Measurements from ENCODE around the gene NSUN6.
A peak's percentile ranks its signal among the peaks of the same experiment; 100 is the strongest.

The NSUN6 gene, protein sequence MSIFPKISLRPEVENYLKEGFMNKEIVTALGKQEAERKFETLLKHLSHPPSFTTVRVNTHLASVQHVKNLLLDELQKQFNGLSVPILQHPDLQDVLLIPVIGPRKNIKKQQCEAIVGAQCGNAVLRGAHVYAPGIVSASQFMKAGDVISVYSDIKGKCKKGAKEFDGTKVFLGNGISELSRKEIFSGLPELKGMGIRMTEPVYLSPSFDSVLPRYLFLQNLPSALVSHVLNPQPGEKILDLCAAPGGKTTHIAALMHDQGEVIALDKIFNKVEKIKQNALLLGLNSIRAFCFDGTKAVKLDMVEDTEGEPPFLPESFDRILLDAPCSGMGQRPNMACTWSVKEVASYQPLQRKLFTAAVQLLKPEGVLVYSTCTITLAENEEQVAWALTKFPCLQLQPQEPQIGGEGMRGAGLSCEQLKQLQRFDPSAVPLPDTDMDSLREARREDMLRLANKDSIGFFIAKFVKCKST

DNA sequence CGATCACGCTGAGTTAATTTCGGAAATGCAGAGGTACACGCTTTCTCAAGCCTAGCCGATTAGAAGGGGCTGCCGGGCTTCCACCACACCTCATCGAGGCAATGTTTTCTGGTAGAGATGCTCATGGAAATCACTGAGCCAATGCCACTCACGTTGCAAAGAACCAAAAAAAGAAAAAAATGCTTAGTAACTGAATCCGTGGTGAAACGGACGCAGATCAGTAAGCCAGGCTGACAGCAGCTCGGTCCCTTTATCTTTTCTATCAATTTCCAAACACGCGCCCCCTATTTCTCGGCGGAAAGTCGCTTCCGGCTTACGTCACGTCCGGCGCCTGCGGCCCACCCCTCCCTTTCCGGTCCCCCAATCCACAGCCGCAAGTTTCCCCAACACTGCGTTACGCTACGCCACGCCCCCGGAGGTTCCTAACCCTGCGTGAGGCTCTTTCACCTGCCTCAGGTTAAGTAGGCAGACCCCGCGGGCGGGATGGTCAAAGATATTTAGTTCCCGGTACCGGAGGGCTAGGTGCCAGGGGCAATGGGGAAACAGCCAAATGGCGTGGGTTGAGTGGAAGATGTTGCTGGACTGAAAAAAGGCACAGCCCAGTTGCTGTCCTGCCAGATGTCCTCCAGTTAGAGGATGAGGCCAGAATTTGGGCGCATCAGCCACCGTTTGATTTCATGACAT, at the start of gene NSUN6:
TSS of gene NSUN6 (minus strand) at position 264 of the 684 bp plus-strand sequence. CDS start 384 bp downstream, outside the sequence.
- peak; percentile 88 to 90 for DNase-seq (ENCODE audit: low read depth in 2 of 2)

DNA sequence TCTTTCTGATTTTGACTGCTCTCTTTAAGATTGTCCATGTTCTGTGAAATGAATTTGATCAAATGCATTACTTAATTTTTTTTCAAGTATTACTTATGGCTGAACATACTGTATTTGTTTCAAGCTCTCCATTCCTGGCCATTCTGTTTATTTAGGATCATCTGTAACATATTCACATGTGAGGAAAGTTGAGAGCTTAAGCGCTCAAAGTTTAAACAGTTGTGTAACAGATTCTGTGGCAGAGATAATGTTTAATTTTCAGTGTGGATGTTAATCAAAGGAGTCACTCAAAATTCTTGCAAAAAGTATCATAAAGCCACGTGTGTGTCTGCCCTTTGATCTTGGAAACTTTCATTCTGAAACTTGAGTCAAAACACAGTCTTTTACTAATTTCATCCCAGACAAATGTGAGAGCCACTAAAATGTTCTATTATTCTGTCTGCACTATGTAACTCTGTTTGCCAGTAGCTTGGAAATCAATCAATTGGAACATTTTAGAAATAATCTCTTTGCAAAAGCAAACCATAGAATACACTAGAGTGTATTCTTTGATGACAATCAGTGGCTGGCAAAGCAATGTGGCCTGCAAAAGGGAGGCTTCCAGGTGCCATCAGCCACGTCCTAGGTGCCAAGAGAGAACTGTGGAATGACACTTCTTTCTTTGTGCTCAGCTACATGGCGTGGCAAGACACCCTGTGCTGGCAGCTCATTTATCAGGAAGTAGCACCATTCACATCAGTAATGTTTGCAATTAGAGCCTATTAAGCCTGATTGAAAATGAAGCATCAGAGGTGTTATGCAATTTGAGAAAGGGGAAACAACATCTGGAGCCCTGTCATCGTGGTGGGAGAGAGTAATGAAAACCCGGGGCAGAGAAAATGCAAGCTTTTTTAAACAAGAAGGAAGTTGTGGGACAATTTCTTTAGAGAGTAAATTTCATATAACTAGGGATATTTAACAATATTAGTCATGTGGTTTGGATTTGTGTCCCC, 48.8 kb upstream of the NSUN6 start:
- no peak for DNase-seq (ENCODE audit: low read depth in 2 of 2)

DNA sequence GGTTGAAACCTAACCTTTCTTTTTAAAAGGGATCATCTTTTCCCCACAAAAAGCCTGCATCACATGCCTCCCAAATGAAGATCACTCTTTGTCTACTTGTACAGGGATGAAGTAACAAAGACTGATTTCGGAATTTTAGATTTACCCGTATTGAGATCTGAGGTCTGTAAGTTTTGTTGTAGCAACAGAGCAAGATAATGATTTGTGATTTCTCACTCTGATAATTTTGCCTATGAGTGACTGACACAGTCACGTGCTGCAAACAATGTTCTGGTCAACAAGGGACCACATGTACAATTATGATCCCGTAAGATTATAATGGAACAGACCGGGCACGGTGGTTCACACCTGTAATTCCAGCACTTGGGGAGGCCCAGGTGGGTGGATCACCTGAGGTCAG, 39.2 kb upstream of the NSUN6 start:
- DNase-seq (ENCODE audit: low read depth in 2 of 2), result no peak

DNA sequence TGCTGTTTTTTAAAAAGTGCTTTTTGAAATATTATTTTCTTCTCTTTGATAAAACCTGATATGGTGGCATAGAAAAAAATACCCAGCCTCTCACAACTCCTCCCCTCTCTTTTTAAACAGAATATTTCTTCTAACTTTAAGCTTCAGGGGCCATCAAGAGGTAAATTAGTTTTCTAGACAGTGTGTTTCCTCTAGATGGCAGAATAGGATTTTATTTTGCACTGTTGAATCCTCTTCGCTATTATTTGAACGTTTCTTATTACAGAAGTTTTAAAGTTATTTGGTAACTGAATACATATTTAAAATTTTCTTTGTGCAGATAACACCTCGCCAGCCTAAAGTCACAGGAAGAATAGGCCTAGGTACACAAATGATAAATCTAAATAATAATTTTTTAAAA, 38.1 kb upstream of the NSUN6 start:
- DNase-seq (ENCODE audit: low read depth in 2 of 2), result no peak

DNA sequence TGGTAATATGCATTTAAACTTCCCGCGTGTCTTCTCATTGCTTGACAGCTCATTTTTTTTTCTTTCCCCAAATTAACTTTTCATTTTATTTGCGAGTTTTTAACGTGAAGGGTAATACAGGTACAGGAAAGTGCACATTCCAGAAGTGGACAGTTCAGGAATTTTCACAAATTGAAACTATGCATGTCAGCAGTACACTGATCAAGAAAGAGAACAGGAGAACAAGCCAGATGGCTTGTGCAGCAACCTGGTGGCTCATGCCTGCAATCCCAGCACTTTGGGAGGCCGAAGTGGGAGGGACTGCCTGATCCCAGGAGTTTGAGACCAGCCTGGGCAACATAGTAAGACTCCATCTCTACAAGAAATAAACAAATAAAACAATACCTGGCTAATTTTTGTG, 36.3 kb upstream of the NSUN6 start:
- no peak for DNase-seq (ENCODE audit: low read depth in 2 of 2)

DNA sequence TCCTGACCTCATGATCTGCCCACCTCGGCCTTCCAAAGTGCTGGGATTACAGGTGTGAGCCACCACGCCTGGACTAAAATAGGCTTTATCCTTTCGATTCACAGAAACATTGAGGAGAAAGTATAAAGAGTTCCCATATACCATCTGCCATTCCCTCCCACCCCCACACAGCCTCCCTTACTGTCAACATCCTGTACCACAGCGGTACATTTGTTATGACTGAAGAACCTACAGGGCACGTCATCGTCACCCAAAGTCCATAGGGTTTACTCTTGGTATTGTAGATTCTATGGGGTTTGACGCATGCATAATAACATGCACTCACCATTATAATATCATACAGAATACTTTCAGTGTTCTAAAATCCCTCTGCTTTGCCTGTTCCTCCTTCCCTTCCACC, 35.8 kb upstream of the NSUN6 start:
- DNase-seq (ENCODE audit: low read depth in 2 of 2), result no peak

DNA sequence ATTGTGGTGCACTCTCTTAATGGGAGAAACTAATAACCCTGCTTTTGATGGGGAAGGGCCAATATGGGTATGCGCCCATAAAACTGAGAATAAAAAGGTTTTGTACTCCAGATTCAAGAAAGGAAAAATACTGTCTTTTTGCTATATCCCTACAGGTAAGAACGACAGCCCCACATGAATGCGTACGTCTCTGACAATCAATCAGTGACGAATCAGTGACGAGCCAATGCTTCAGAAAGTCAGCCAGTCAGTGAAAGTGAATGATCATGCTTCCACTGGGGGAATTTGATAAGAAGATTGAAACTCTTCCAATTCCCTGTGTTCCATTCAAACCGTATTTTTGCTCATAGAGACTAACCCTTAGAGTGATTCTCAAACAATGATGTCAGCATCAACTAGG, 34.2 kb upstream of the NSUN6 start:
- DNase-seq (ENCODE audit: low read depth in 2 of 2), result no peak

DNA sequence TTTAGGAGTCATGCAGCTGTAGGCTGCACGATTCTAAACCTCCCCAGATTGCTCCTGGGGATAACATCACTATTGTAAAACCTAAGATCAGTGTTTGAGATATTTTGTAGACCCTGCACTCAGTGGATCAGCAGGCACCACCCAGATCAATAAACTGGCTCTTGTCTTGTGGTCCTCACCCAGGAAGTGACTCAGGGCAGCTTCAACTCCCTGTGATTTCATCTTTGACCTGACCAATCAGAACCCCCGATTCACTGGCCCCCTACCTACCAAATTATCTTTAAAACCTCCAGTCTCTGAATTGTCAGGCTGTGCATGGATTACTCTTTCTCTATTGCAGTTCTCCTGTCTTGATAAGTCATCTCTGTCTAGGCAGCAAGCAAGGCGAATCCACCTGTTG, 33.6 kb upstream of the NSUN6 start:
- no peak for DNase-seq (ENCODE audit: low read depth in 2 of 2)

DNA sequence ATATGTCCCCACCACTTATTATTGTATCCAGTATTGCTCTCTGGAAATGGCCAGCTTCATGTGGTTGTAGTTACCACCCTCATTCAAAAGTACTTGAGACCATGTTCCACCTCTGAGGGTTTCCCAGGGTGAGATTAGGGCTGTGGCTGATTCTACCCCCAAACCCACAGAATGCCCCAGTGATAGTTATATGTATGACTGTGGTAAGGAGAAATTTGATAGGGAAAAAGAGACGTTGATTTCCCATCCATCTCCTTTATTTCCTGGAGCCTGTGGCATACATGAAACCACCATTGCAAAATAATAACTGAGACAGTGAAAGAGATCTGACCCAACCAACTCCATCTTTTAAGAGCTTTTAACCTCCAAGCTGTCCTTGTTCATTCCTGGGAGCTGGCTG, 33.0 kb upstream of the NSUN6 start:
- no peak for DNase-seq (ENCODE audit: low read depth in 2 of 2)

DNA sequence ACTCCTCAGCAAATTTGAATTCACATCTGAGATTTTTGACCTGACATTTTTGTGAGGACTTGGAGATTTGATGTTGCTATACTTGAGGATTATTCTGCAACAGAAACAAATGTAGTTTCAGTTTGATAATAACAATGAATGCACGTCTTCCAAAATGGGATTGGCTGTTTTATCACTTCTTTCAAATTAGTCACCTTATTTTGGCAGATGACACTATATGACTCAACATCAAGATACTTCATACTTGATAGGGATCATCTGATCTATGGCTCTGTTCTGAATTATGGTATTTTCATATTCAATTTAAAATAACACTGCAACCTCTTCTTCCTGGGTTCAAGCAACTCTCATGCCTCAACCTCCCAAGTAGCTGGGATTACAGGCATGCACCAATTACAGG, 32.0 kb upstream of the NSUN6 start:
- no peak for DNase-seq (ENCODE audit: low read depth in 2 of 2)

DNA sequence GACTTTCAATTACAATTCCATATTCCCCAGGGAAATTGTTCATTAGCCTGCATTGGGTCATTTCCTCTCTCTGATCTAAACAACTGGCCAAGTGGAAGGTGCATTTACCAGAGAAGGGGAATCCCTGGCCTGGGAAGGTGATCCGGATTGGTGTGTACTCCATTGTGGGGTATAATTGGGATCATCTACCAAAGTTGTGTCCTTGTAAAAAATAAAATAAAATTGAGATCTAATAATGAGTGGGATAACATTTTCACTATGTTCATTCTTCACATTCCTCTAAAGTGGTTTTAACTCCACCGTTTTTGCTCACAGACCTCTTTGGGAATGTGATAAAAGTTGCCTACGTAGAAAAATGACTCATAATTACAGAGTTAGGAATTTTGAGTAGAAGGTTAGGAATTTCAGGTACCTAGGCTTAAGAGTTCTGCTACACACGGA, 30.6 kb upstream of the NSUN6 start:
- no peak for DNase-seq (ENCODE audit: low read depth in 2 of 2)

DNA sequence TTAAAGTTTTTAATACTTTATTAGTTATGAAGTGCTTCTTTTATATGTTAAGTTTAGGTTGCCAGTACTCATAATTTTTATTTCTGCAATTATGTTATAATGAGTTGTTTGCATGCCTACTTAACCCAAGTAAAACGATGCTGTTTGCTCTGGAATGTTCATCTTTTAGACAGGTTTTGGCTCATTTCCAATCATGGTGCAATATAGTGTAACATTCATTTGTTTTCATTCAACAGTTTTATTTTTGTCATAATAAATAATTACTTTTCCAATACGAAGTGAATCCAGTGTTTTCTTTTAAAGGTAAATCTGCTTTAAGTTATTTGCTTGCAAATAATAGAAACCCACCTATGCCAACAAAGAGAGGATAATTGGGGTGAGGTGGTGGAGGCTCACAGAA, 30.0 kb upstream of the NSUN6 start:
- no peak for DNase-seq (ENCODE audit: low read depth in 2 of 2)

DNA sequence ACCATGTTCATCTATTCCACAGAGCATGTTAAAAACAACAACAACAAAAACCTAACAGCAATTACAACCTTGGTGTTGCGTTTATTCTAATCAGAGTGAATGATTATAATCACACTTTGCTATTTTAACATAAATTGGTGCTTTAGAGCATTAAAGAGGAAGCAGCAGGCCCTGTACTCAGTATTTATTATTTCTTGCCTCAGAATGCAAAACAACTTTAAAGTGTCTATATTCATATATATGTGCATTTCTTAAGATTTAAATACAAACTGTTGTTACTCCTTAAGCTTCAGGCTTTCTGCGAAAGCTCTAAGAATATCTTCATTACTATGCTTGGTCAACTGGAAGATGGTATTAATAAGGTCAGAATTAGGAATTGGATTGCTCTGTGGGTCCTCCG, 29.4 kb upstream of the NSUN6 start:
- DNase-seq (ENCODE audit: low read depth in 2 of 2), result no peak

DNA sequence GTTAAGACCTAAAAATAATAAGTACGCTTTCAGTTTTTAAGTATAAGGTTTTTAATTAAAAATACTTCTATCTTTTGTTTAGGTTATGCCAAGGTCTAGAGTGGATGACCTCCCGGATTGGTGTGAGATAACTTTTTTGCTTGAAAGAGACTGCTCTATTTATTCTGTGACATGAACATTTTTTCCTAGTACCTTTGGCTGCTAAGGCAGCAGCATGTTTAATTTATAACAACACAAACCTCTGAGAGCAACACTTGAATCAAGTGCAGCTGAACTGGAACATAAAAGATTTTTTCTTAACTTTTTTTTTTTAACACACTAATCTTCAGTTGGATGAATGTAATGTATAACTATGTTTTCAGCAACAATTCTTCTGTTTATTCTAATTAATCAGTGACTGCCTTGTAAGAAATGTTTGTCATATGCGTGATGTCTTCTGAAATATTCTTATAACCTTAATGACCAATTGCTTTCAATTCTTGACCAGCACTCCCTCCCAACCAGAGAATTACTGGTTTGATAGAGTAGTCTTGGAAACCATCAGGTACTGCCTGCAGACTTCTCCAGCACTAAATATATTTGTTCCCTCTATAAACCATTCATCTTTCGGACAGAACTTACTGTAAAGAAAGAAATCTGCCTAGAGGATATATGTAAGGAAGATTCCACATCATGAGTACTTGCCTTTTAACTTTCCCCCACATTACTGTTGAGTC, 23.9 kb upstream of the NSUN6 start:
- no peak for DNase-seq (ENCODE audit: low read depth in 2 of 2)

DNA sequence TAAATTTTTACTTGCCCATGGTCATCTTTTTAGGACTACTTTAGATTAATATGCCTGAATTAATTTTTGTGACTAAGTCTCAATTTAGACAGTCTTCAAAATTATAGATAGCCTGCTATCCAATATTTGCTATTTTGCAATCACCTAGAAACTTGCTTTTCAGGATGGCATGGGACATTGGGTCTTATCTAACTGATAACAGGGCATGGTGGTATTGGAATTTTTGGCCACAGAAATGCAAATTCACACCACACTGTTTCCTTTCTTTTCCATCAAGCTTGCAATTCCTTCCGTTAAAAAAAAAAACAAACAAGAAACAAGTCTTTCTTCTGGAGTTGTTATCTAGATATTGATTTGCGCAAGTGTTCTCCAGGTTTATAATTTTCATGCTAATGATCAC, 16.6 kb upstream of the NSUN6 start:
- no peak for DNase-seq (ENCODE audit: low read depth in 2 of 2)

DNA sequence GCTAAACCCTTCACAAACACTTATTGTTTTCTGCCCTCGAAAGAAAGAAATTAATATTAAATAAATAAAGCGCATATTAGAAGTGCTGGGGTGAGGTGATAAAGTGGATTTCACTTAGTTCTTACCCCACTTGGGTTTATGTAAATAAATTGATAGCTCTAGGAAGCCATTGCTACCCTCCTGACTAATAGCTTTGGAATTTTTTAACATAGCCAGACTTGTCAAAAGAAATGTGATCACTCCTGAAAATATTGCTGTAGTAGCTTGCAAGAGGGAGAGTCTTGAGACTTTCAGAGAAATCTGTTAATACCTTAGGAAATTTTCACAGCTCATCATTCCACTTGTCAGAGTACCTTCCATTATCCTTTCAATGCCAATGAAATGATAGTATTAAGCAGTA, 15.4 kb upstream of the NSUN6 start:
- DNase-seq (ENCODE audit: low read depth in 2 of 2), result no peak

DNA sequence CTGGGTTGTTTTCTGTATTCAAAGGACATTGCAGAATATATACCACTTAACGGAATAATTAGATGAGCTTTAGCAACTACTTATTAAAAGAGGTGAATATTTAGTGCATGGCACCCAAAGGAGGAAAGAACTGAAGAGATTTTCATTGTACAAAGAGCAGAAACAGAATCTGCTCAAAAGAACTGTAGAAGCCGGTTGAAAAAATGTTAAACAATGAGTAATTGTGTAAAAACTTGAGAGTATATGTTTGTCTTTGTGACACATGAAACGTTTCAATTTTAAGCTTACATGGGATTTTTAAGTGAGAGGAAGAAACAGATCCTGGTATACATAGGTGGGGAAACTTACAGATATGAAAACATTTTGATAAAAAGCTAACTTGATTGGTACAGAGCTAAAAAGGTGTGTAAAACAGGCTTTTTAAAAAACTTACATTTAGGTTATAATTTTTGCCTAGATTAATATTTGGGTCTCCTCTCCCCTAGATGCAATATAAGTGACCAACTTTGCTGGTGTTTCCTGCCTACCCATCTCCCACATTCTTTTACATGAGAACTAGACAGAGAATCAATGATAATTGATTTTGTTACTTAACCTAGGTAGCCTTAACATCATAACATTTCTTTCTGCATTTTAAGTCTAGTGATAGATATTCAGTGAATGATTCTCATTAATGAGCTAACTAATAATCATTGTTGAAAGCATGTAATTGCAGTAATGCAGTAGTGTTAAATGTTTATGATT, 14.6 kb upstream of the NSUN6 start:
- no peak for DNase-seq (ENCODE audit: low read depth in 2 of 2)

DNA sequence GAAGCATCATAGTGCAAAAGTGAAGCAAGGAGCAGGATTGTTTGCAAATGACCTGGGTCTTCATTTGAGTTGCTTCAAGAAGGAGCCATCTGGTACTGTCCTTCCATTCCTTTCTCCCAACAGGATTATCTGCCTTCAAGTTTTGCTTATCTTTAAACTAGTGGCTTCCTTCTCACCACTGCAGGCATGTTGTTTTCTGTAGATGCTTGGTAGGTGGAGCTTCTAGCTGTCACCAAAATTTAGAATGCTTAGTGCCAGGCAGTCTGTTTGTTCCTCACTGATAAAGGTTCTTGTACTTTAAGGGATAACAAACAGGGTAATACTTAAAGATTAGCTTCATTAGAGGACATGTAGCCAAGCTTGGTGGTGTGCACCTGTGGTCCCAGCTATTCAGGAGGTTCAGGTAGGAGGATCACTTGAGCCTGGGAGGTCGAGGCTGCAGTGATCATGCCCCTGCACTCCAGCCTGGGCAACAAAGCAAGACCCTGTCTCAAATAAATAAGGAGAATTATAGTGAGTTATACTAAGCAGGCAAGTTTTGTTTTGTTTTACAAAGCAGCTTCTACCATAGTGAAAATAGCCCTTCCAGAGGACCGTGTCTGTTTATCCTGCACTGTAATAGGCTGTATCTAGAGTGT, 13.6 kb upstream of the NSUN6 start:
- DNase-seq (ENCODE audit: low read depth in 2 of 2), result no peak

DNA sequence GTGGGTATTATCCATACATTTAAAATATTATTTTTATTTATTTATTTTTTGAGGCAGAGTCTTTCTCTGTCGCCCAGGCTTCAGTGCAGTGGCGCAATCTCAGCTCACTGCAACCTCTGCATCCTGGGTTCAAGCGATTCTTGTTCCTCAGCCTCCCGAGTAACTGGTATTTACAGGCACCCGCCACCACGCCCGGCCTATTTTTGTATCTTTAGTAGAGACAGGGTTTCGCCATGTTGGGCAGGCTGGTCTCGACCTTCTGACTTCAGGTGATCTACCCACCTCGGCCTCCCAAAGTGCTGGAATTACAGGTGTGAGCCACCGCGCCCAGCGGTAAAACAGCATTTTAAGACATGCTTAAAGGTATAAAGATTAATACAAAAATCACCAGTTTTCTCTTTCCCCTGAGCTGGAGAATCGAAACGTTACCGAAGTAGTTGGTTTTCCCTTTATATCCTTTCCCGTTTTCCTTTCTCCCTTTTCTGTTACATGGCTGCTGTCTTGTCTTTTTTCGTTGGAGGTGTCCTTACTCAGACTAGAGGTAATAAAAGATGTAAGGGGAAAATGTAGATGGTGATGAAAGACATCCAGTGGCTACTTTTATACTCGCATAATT, 9.5 kb upstream of the NSUN6 start:
- DNase-seq (ENCODE audit: low read depth in 2 of 2), result no peak

All from stimulated activated CD4-positive, alpha-beta T cell treated with anti-CD3 and anti-CD28 coated beads, Interleukin-4, amount 100 ng/mL, for 48 hours (primary cell).